ENCODE measurements around the gene KCNH2. TPM values are rescaled to one million over a fixed set of nuclear protein-coding genes. Genes with fewer than 3 reads are reported as not detected.

KCNH2 gene
- total and polyA plus RNA-seq, 2 experiments from 2014 or later: 2.6 to 14.7 TPM

DNA sequence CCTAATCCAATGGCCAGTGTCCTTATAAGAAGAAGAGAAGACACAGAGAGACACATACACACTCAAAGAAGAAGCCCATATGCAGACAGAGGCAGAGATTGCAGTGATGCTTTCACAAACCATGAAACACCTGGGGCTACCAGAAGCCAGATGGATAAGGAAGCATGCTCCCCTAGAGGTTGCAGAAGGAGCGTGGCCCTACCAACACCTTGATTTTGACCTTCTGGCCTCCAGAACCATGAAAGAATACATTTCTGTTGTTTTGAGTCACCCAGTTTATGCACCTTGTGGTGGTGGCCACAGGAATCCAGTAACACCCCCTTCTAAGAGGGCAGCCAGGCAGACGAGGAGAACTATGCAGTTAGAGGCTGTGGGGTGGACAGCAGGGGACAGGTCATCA, 82.3 kb downstream of the KCNH2 start:
- no peak for DNase-seq (ENCODE audit: low spot score)
- no peaks in the 10 kb centered on the region for H3F3A ChIP-seq (replicated peaks; ENCODE audit: low read depth)
- H2AFZ ChIP-seq: no peak overlapping the region
- H3K27ac Mint-ChIP-seq: no peak overlapping the region
- no peak overlapping the region for H3K4me3 Mint-ChIP-seq
- H3K27me3 ChIP-seq (ENCODE audit: insufficient read depth): no peaks in the 10 kb centered on the region
- H3K27me3 Mint-ChIP-seq (ENCODE audit: insufficient read depth, low read depth, poor library complexity): peaks cover 27% of the 10 kb centered on the region
- no peak overlapping the region for H3K4me3 ChIP-seq
- H3K36me3 Mint-ChIP-seq (ENCODE audit: low read depth): peaks cover 4% of the 10 kb centered on the region; the same call in 1 of the 3 replicates
- no peaks in the 10 kb centered on the region for H3K36me3 ChIP-seq (ENCODE audit: insufficient read depth)
- H3K9me3 Mint-ChIP-seq: peaks cover 14% of the 10 kb centered on the region
- H3K4me2 ChIP-seq: no peak overlapping the region
- H3K27ac ChIP-seq (ENCODE audit: low read depth): no peak overlapping the region
- H4K20me1 ChIP-seq (replicated peaks; ENCODE audit: insufficient read depth): no peaks in the 10 kb centered on the region
- H3K4me1 Mint-ChIP-seq: peaks cover 22% of the 10 kb centered on the region
- H3K79me2 ChIP-seq (replicated peaks; ENCODE audit: insufficient read depth): no peaks in the 10 kb centered on the region
- no peak for ATAC-seq
- TF ChIP-seq ZNF331 (CRISPR knock-in tag; IDR thresholded peaks at IDR 0.05; ENCODE audit: low read depth) (no peak), ZNF114 (CRISPR knock-in tag; IDR thresholded peaks at IDR 0.05) (no peak), EZH2 (IDR thresholded peaks at IDR 0.05; ENCODE audit: low read depth, unreplicated experiment) (no peak), STAT1 (IDR thresholded peaks at IDR 0.05; ENCODE audit: unreplicated experiment) (no peak), CREB1 (CRISPR knock-in tag; IDR thresholded peaks at IDR 0.05; ENCODE audit: low read depth) (no peak), POLR2AphosphoS5 (IDR thresholded peaks at IDR 0.05; ENCODE audit: low read depth) (no peak), JUNB (IDR thresholded peaks at IDR 0.05; ENCODE audit: unreplicated experiment) (no peak), EZH2phosphoT487 (IDR thresholded peaks at IDR 0.05; ENCODE audit: unreplicated experiment) (no peak), REST (IDR thresholded peaks at IDR 0.05; ENCODE audit: unreplicated experiment) (no peak)
- TF ChIP-seq, protein P1, sequence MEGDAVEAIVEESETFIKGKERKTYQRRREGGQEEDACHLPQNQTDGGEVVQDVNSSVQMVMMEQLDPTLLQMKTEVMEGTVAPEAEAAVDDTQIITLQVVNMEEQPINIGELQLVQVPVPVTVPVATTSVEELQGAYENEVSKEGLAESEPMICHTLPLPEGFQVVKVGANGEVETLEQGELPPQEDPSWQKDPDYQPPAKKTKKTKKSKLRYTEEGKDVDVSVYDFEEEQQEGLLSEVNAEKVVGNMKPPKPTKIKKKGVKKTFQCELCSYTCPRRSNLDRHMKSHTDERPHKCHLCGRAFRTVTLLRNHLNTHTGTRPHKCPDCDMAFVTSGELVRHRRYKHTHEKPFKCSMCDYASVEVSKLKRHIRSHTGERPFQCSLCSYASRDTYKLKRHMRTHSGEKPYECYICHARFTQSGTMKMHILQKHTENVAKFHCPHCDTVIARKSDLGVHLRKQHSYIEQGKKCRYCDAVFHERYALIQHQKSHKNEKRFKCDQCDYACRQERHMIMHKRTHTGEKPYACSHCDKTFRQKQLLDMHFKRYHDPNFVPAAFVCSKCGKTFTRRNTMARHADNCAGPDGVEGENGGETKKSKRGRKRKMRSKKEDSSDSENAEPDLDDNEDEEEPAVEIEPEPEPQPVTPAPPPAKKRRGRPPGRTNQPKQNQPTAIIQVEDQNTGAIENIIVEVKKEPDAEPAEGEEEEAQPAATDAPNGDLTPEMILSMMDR (conservative IDR thresholded peaks at IDR 0.05; ENCODE audit: low read depth in 2 of 2): no peak
- TF ChIP-seq, protein P2, sequence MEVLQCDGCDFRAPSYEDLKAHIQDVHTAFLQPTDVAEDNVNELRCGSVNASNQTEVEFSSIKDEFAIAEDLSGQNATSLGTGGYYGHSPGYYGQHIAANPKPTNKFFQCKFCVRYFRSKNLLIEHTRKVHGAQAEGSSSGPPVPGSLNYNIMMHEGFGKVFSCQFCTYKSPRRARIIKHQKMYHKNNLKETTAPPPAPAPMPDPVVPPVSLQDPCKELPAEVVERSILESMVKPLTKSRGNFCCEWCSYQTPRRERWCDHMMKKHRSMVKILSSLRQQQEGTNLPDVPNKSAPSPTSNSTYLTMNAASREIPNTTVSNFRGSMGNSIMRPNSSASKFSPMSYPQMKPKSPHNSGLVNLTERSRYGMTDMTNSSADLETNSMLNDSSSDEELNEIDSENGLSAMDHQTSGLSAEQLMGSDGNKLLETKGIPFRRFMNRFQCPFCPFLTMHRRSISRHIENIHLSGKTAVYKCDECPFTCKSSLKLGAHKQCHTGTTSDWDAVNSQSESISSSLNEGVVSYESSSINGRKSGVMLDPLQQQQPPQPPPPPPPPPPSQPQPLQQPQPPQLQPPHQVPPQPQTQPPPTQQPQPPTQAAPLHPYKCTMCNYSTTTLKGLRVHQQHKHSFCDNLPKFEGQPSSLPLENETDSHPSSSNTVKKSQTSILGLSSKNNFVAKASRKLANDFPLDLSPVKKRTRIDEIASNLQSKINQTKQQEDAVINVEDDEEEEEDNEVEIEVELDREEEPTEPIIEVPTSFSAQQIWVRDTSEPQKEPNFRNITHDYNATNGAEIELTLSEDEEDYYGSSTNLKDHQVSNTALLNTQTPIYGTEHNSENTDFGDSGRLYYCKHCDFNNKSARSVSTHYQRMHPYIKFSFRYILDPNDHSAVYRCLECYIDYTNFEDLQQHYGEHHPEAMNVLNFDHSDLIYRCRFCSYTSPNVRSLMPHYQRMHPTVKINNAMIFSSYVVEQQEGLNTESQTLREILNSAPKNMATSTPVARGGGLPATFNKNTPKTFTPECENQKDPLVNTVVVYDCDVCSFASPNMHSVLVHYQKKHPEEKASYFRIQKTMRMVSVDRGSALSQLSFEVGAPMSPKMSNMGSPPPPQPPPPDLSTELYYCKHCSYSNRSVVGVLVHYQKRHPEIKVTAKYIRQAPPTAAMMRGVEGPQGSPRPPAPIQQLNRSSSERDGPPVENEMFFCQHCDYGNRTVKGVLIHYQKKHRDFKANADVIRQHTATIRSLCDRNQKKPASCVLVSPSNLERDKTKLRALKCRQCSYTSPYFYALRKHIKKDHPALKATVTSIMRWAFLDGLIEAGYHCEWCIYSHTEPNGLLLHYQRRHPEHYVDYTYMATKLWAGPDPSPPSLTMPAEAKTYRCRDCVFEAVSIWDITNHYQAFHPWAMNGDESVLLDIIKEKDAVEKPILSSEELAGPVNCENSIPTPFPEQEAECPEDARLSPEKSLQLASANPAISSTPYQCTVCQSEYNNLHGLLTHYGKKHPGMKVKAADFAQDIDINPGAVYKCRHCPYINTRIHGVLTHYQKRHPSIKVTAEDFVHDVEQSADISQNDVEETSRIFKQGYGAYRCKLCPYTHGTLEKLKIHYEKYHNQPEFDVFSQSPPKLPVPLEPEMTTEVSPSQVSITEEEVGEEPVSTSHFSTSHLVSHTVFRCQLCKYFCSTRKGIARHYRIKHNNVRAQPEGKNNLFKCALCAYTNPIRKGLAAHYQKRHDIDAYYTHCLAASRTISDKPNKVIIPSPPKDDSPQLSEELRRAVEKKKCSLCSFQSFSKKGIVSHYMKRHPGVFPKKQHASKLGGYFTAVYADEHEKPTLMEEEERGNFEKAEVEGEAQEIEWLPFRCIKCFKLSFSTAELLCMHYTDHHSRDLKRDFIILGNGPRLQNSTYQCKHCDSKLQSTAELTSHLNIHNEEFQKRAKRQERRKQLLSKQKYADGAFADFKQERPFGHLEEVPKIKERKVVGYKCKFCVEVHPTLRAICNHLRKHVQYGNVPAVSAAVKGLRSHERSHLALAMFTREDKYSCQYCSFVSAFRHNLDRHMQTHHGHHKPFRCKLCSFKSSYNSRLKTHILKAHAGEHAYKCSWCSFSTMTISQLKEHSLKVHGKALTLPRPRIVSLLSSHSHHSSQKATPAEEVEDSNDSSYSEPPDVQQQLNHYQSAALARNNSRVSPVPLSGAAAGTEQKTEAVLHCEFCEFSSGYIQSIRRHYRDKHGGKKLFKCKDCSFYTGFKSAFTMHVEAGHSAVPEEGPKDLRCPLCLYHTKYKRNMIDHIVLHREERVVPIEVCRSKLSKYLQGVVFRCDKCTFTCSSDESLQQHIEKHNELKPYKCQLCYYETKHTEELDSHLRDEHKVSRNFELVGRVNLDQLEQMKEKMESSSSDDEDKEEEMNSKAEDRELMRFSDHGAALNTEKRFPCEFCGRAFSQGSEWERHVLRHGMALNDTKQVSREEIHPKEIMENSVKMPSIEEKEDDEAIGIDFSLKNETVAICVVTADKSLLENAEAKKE (CRISPR knock-in tag; IDR thresholded peaks at IDR 0.05): no peak
- no peaks in the 10 kb centered on the region for H3K9me2 ChIP-seq (ENCODE audit: insufficient read depth)
- no peaks in the 10 kb centered on the region for H3K4me1 ChIP-seq (ENCODE audit: insufficient read depth)

All from GM23338 (cell line).